HT-29 (cell line): ENCODE data around the gene WDR31. TPM values are rescaled to one million over a fixed set of nuclear protein-coding genes. Genes with fewer than 3 reads are reported as not detected.
"Not testable (repeated sequence)": the region's sequence is repeated elsewhere in the genome, so short reads cannot be mapped to it uniquely, and the experiment has no call there.

Source experiments
- DNase-seq: peaks from one replicate; pipeline ENCODE4 v3.0.0-alpha.2; 2015; ENCODE audit warnings: low spot score
- total RNA-seq: library from RNA; depleted of rRNA; stranded (reverse); fragments of >200 nt; shearing (Covaris generic); gene quantifications from 2 replicates; pipeline ENCODE4 v1.2.3, GENCODE V29; 2014

WDR31 gene
- total RNA-seq, 1 experiment from 2014 or later = 0.74 TPM

DNA sequence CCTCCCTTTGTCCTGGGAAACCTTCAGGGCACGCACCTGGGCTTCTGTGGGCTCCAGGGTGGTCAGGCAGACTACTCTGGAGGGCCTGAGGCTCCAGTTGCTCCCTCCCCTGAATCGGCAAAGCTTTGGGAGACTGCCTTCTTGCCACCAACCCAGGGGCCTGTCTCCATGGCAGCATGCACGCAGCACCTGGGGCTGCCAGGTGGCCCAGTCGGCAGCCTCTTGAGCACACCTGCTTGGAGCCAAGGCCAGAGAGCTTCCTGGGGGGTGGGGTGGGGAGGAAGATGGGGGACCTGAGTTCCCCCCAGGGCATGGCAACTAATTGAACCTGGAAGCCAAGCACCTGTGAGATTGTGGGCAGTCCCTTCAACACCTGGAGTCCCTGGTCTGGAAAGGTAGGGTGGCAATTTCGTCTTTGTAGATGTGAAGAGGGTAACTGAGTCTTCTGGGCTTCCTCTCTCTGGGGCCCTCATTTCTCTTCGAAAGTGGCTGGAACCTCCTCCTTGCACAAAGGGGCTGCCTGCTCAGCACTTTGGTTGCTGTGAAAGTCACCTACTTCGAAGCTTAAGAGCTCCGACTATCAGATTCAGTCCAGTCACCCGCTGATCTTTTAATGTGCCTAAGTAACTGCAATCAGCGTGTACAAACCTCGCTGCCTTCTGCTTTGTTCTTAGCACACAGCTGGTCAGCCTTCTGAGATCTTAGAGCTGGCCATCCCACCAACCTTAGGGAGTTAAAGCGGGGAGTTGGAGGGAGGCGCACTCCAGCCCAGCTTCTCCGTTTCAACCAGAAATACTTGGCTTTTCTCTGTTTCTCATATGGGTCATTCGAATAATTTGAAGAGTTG is 40.9 kb downstream of the WDR31 start:
- no peak for DNase-seq

DNA sequence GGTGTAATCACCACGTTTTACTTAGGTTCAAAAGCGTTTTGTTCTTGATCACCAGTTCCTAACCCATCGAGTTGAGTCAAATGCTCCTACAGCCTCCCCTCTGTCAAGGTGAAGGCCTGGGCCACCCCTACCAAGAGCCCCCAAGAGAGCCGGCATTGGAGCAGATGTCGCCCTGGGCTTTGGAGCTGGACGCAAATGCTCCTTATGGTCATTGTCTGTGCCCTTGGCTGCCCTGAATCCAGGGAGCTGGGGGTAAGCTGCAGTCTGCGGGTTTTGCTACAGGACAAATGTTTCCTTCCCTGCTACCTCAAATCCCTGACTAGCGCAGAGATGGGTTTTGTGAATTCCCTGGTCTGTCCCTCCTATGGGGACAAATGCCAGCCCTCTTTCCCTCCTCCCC is 41.8 kb downstream of the WDR31 start:
- DNase-seq = no peak

- DNase-seq = no peak
These were observed 43.1 kb downstream of the WDR31 start for GRCh38 chr9:113296796-113297558.

- DNase-seq = not testable (repeated sequence)
These were observed 43.8 kb downstream of the WDR31 start for GRCh38 chr9:113296247-113296646.

DNA sequence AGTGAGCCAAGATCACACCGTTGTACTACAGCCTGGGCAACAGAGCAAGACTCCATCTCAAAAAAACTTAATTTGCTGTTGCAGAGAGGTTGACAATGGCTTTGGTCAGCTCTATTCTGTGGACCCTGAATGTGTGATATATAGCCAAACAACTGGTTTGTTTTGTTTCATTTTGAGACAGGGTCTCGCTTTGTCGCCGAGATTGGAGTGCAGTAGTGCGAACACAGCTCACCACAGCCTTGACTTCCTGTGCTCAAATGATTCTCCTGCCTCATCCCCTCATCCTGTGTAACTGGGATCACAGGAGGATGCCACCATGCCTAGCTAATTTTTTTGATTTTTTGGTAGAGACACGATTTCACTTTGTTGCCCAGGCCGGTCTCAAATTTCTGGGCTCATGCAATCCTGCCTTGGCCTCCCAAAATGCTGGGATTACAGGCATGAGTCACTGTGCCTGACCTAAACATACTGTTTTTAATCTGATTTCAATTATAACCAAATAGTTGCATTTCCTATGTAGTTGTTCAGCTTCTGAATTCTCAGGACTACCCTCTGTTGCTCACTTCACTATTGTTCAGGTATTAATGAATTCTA is 46.7 kb downstream of the WDR31 start:
- no peak for DNase-seq

- no peak for DNase-seq
These were observed 49.9 kb downstream of the WDR31 start for GRCh38 chr9:113290052-113290607.

DNA sequence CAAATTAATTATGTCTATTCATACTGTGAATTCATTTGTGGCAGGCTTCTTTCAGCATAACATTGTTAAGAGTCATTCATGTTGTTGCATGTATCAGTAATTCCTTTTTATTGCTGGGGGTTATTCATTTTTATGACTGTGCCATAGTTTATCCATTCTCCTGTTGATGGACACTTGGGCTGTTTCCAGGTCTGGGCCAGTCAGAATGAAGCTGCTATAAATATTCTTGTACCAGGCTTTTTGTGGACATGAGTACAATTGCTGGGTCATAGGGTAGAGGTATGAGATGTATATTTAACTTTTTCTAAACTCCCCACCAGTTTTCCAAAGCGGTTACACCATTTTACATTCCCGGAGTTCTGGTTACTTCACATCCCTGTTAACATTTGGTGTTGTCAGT is 51.0 kb downstream of the WDR31 start:
- no peak for DNase-seq

DNA sequence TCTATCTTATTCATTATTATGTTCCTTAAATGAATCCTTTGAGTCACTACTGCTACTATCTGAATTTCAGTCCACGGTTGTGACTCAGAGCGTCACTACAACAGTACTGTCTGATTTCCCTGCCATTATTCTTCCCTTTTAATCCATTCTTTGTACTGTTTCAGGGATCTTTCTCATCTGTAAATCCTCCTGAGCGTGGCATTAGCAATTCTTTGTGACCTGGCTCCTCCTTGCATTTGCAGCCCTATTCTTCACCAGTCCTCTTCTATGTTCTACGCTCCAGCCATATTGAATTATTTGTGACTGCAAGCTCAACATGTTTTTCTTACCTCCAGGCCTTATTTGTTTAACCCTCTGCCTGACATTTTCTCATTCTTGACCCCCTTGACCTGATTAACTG is 58.7 kb downstream of the WDR31 start:
- DNase-seq = no peak

DNA sequence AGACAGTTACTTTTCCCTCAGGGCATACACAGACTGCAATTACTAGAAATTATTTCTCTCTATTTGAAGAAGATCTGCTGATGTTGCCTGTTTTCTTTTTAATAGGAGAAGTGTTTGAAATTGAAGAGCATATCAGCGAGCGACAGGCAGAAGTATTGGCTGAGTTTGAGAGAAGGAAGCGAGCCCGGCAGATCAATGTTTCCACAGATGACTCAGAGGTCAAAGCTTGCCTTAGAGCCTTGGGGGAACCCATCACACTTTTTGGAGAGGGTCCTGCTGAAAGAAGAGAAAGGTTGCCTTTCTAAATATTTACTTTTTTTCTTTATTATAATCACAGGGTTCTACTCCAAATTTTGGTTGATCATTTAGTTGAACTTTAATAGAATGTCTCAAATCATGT is 61.2 kb downstream of the WDR31 start:
- no peak for DNase-seq

- DNase-seq = peak; percentile 98
These were observed 64.6 kb downstream of the WDR31 start, which contains the start of the genes CDC26 and PRPF4 for GRCh38 chr9:113275157-113276131. CDC26 (minus strand) TSS chr9:113275572; CDS start chr9:113272507, 3,065 bp downstream. PRPF4 (plus strand) TSS chr9:113275658; CDS start chr9:113275744, 86 bp downstream.

DNA sequence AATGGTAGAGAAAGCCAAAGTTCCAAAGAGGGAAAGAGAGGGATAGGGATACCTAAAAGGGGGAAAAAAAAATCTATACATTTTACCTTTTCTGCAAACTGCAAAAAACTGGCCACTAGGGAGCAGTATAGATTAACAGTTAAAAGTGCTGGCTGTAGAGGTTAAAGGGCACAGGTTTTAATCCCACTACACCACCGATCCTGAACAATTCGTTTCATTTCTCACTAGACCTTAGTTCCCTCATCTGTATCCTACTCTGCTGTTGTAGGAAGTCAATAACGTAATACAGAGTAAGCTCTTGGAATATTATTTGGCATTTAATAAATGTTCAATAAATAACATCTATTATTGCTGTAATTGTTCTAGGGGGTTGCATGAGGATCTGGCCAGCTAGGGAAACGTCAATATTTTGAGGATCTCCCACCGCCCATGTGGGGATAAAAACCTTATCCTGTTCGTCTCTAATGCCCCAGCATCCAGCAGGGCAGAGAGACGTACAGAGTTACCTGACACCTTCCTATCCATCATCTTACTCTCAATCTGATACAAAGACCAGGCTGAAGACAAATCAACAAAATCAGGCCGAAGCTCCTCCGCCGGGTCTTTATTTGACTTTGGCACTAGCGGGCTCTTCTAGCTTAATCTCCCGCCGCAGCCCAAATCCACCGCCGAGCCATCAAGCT is 65.5 kb downstream of the WDR31 start:
- peak; percentile 83 for DNase-seq

DNA sequence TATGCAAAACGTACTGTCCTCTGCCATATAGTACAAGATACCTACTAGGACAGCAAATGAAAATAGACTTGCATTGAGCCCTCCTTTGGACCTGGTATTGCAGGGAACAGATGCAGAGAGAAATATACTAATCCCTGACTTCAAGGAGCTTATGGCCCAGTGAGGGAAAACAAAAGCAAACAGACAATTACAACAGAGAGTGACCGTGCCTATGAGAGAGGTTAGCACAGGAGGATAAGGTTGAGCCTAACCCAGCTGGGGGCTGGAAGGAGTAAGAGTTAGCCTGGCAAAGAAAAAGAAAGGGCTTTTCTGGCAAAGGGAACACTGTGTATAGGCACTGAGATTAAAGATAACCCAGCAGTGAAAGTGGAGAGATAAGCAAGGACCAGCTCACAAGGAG is 70.2 kb downstream of the WDR31 start:
- DNase-seq = no peak

GRCh38 chr9:113269355-113269754 is 70.7 kb downstream of the WDR31 start:
- no peak for DNase-seq

GRCh38 chr9:113267911-113268566 is 72.0 kb downstream of the WDR31 start:
- no peak for DNase-seq

- no peak for DNase-seq
These were observed 73.9 kb downstream of the WDR31 start for GRCh38 chr9:113266174-113266573.
